B cell (primary cell): ENCODE results near the gene ATG2A. TPM values are rescaled to one million over a fixed set of nuclear protein-coding genes. Genes with fewer than 3 reads are reported as not detected.

Source experiments
- ATAC-seq: fragments of 200-7000 bp; cut with Tn5 transposase; one replicate; pipeline ENCODE4 v1.10.0; 2021; ENCODE audit warnings: low read depth, mild to moderate bottlenecking, moderate number of reproducible peaks, moderate library complexity
- CTCF ChIA-PET: fragments of 350-600 bp; sonication (Branson Sonifier 250); formaldehyde crosslinking; loops from one replicate; lab custom pipeline; 2021; ENCODE audit warnings: antibody characterized with exemption, inconsistent platforms; lab: Charles Lee
- POLR2A ChIA-PET: fragments of 350-600 bp; sonication (Branson Sonifier 250); formaldehyde crosslinking; loops from one replicate; lab custom pipeline; 2021; ENCODE audit warnings: antibody characterized with exemption; lab: Charles Lee
- DNase-seq: peaks from one replicate; pipeline ENCODE4 v3.0.0; 2013
- H2AFZ ChIP-seq: 2 replicates; pipeline ENCODE4 v1.6.1; 2012; ENCODE audit warnings: mild to moderate bottlenecking, low read depth, low read length; ENCODE audit not compliant: insufficient read depth, poor library complexity, severe bottlenecking
- H3K27ac ChIP-seq, 2 donors: 1 replicate in 1 of 2; 2 replicates in 1 of 2; pipeline ENCODE4 v1.5.1; 2012 to 2013; ENCODE audit warnings: low read length in 2 of 2, mild to moderate bottlenecking in 2 of 2, moderate library complexity in 1 of 2
- H3K27me3 ChIP-seq, 4 experiments: fragments of 200-600 bp in 1 of 4; sonication (generic) in 1 of 4; replicated peaks in 1 of 4; 1 replicate in 2 of 4; 2 replicates in 2 of 4; pipeline versions ENCODE4 v1.6.1 to v1.7.0; 2013 to 2016; ENCODE audit warnings: low read length in 3 of 4, mild to moderate bottlenecking in 2 of 4, mixed read lengths in 1 of 4, moderate library complexity in 1 of 4; ENCODE audit not compliant: insufficient read depth in 4 of 4, control insufficient read depth in 3 of 4; ENCODE audit errors: control extremely low read depth in 1 of 4
- H3K36me3 ChIP-seq, 2 experiments: replicated peaks in 1 of 2; 1 replicate in 1 of 2; 2 replicates in 1 of 2; pipeline versions ENCODE4 v1.6.1 to v1.7.1; 2013; ENCODE audit warnings: low read length in 1 of 2; ENCODE audit not compliant: insufficient read depth in 2 of 2, control insufficient read depth in 1 of 2; ENCODE audit errors: control extremely low read depth in 1 of 2, extremely low read depth in 1 of 2
- H3K4me1 ChIP-seq, 2 donors: fragments of 200-600 bp in 1 of 2; sonication (generic) in 1 of 2; 1 replicate in 1 of 2; 2 replicates in 1 of 2; pipeline versions ENCODE4 v1.5.1 to v1.6.1; 2013 to 2017; ENCODE audit warnings: low read length in 2 of 2; ENCODE audit not compliant: control insufficient read depth in 2 of 2, insufficient read depth in 2 of 2
- H3K4me2 ChIP-seq: replicated peaks from 2 replicates; pipeline ENCODE3; 2012; ENCODE audit warnings: mild to moderate bottlenecking, low read depth, low read length; ENCODE audit not compliant: poor library complexity, severe bottlenecking
- H3K4me3 ChIP-seq, 5 experiments: fragments of 200-600 bp in 1 of 5; sonication (generic) in 1 of 5; 1 replicate in 3 of 5; 2 replicates in 2 of 5; pipeline versions ENCODE4 v1.5.1 to v1.7.0; 2011 to 2016; ENCODE audit warnings: low read length in 4 of 5, mild to moderate bottlenecking in 4 of 5, low read depth in 2 of 5, control low read depth in 1 of 5, moderate library complexity in 1 of 5; ENCODE audit not compliant: insufficient read depth in 1 of 5; ENCODE audit errors: control extremely low read depth in 1 of 5, extremely low read depth in 1 of 5
- H3K79me2 ChIP-seq: fragments of 200-600 bp; sonication (generic); one replicate; pipeline ENCODE4 v1.6.0; 2016; ENCODE audit warnings: low read length; ENCODE audit not compliant: control insufficient read depth, insufficient read depth
- H3K9ac ChIP-seq: fragments of 200-600 bp; sonication (generic); 2 replicates; pipeline ENCODE4 v1.6.1; 2017; ENCODE audit warnings: mild to moderate bottlenecking, low read length, moderate library complexity
- H3K9me3 ChIP-seq, 3 donors: one replicate each; pipeline versions ENCODE4 v1.6.1 to v1.7.1; 2013; ENCODE audit warnings: low read length in 2 of 3; ENCODE audit not compliant: control insufficient read depth in 2 of 3, insufficient read depth in 1 of 3; ENCODE audit errors: control extremely low read depth in 1 of 3
- H4K20me1 ChIP-seq: 2 replicates; pipeline ENCODE4 v1.6.0; 2012; ENCODE audit warnings: mild to moderate bottlenecking, low read length; ENCODE audit not compliant: insufficient read depth, control insufficient read depth, poor library complexity, severe bottlenecking
- H3K27ac Mint-ChIP-seq: one replicate; pipeline ENCODE4 v1.8.0; 2021; ENCODE audit warnings: mixed read lengths
- H3K27me3 Mint-ChIP-seq: one replicate; pipeline ENCODE4 v1.8.0; 2021; ENCODE audit warnings: mixed read lengths
- H3K4me1 Mint-ChIP-seq: one replicate; pipeline ENCODE4 v1.8.0; 2021; ENCODE audit warnings: mixed read lengths
- H3K4me3 Mint-ChIP-seq: one replicate; pipeline ENCODE4 v1.8.0; 2021; ENCODE audit warnings: mixed read lengths
- H3K9me3 Mint-ChIP-seq: one replicate; pipeline ENCODE4 v1.8.0; 2022; ENCODE audit warnings: mixed read lengths; ENCODE audit not compliant: insufficient read depth
- EZH2 ChIP-seq: IDR thresholded peaks from 2 replicates; pipeline ENCODE4 v1.6.1; 2012; ENCODE audit warnings: borderline replicate concordance, low read depth, mild to moderate bottlenecking, moderate library complexity, low read length; ENCODE audit not compliant: insufficient read depth, poor library complexity, severe bottlenecking
- WGBS: methylation state at CpG from one replicate; pipeline ENCODE4 v1.1.5; 2013; ENCODE audit warnings: missing lambda C conversion rate; ENCODE audit not compliant: insufficient coverage; 5-methylcytosine and 5-hydroxymethylcytosine counted together
- intact Hi-C: fragments of 100-400 bp; cut with micrococcal nuclease; formaldehyde crosslinking; loops from one replicate; pipeline ENCODE4 v1.10.0; 2022
- polyA plus RNA-seq: library from polyadenylated mRNA; depleted of rRNA; stranded (reverse); fragments of >200 nt; gene quantifications from 2 replicates; pipeline ENCODE4 v1.2.3, GENCODE V29; 2012
- total RNA-seq, 2 donors: library from RNA; stranded (reverse); fragments of 120-200 nt in 1 of 2; gene quantifications; 1 replicate in 1 of 2; 2 replicates in 1 of 2; pipeline versions ENCODE4 v1.2.3 to v1.2.4, GENCODE V29; 2013 to 2022
- TF ChIP-seq, protein P1 (sequence below): fragments of 200-600 bp; IDR thresholded peaks from one replicate; pipeline ENCODE4 v1.8.0; 2022; ENCODE audit warnings: antibody characterized with exemption, mild to moderate bottlenecking

Gene ATG2A
- total and polyA plus RNA-seq, 2 donors (not counting 1 experiment from before 2014, with no cell fraction given), result 24.3 to 38.6 TPM

GRCh38 chr11:64920124-64920523 is 3.1 kb upstream of the ATG2A start:
- no peak overlapping the region for H3K4me3 ChIP-seq
- no peak overlapping the region for H2AFZ ChIP-seq
- Mint-ChIP-seq H3K27ac (no peak overlapping the region), H3K4me1 (peaks cover 42% of the 10 kb centered on the region), H3K4me3 (no peak overlapping the region), H3K27me3 (no peaks in the 10 kb centered on the region), H3K9me3 (no peaks in the 10 kb centered on the region)
- DNase-seq (no peak), ATAC-seq (no peak)
- H3K9me3 ChIP-seq, result no peaks in the 10 kb centered on the region
- no peak for TF ChIP-seq EZH2
- TF ChIP-seq, protein P1, sequence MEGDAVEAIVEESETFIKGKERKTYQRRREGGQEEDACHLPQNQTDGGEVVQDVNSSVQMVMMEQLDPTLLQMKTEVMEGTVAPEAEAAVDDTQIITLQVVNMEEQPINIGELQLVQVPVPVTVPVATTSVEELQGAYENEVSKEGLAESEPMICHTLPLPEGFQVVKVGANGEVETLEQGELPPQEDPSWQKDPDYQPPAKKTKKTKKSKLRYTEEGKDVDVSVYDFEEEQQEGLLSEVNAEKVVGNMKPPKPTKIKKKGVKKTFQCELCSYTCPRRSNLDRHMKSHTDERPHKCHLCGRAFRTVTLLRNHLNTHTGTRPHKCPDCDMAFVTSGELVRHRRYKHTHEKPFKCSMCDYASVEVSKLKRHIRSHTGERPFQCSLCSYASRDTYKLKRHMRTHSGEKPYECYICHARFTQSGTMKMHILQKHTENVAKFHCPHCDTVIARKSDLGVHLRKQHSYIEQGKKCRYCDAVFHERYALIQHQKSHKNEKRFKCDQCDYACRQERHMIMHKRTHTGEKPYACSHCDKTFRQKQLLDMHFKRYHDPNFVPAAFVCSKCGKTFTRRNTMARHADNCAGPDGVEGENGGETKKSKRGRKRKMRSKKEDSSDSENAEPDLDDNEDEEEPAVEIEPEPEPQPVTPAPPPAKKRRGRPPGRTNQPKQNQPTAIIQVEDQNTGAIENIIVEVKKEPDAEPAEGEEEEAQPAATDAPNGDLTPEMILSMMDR, result no peak
- CTCF ChIA-PET, result interaction anchor here (0.6 to 1.3 kb wide), 4 partner anchors 24 to 589 kb away, joined by 3 to 5 read pairs (median 3); no protein-coding TSS in a partner anchor
- no peaks in the 10 kb centered on the region for H3K27me3 ChIP-seq
- no peak overlapping the region for H3K4me2 ChIP-seq
- intact Hi-C loops, result no loop called here
- POLR2A ChIA-PET, result interaction anchor here (0.5 kb wide), 1 partner anchor 223 kb away, joined by 5 read pairs; no protein-coding TSS in a partner anchor
- no peak overlapping the region for H3K9ac ChIP-seq
- no peaks in the 10 kb centered on the region for H4K20me1 ChIP-seq
- 88% methylated on average over 1 of the region's 2 CpGs for WGBS
- no peak overlapping the region for H3K27ac ChIP-seq
- no peaks in the 10 kb centered on the region for H3K36me3 ChIP-seq
- peaks cover 26 to 47% of the 10 kb centered on the region in 2 donors for H3K4me1 ChIP-seq
- H3K79me2 ChIP-seq, result peaks cover 23% of the 10 kb centered on the region

DNA sequence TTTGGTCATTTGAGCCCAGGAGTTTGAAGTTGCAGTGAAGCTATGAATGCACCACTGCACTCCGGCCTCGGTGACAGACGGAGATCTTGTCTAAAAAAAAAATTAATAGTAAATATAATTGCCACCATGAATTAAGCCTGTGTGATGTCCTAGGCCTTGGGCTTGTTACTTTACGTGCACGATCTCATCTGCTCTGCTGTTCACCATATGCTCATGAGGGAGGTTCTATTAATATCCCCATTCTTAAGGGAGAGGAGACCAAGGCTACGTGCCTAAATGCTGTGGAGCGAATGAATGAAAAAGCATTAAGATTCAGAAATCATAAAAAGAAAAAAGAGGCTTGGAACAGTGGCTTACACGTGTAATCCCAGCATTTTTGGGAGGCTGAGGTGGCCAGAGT is 2.6 kb upstream of the ATG2A start:
- ChIA-PET POLR2A (interaction anchor here (0.5 kb wide), 1 partner anchor 223 kb away, joined by 5 read pairs; no protein-coding TSS in a partner anchor), CTCF (interaction anchor here (1.3 to 2.8 kb wide), 3 partner anchors 26 to 77 kb away, joined by 3 to 9 read pairs (median 7); partner anchors contain the start of gene BATF2)
- no peaks in the 10 kb centered on the region for H3K9me3 Mint-ChIP-seq
- Histone ChIP-seq H3K27ac (no peak overlapping the region), H2AFZ (no peak overlapping the region), H3K36me3 (no peaks in the 10 kb centered on the region), H3K9ac (no peak overlapping the region), H3K27me3 (no peaks in the 10 kb centered on the region), H3K9me3 (no peaks in the 10 kb centered on the region), H4K20me1 (no peaks in the 10 kb centered on the region), H3K4me2 (no peak overlapping the region), H3K4me1 (peaks cover 26 to 45% of the 10 kb centered on the region in 2 donors), H3K4me3 (no peak overlapping the region), H3K79me2 (peaks cover 22% of the 10 kb centered on the region)
- ATAC-seq (no peak), DNase-seq (no peak)
- H3K27ac Mint-ChIP-seq, result no peak overlapping the region
- H3K27me3 Mint-ChIP-seq, result no peaks in the 10 kb centered on the region
- no CpG with 5 or more reads among the region's 8 CpGs for WGBS
- H3K4me3 Mint-ChIP-seq, result no peak overlapping the region
- intact Hi-C loops, result loop anchor here (5.0 to 10.0 kb wide), 2 partner anchors 53 to 195 kb away; partner anchors contain the start of genes MAJIN, TM7SF2 and ZNHIT2
- peaks cover 41% of the 10 kb centered on the region for H3K4me1 Mint-ChIP-seq
- TF ChIP-seq, protein P1, result no peak
- TF ChIP-seq EZH2, result no peak
